Bronchial epithelial cell (primary cell): ENCODE data around the gene HCFC1R1. TPM values are rescaled to one million over a fixed set of nuclear protein-coding genes. Genes with fewer than 3 reads are reported as not detected.

Experiments
- DNase-seq: peaks from one replicate; pipeline ENCODE4 v3.0.0-alpha.2; 2010; ENCODE audit warnings: low read depth
- FAIRE-seq: peaks from 2 replicates; lab custom pipeline; 2011; peaks lifted over from hg19 to GRCh38; lab: Jason Lieb, UNC
- H3K27me3 ChIP-seq: 2 replicates; pipeline ENCODE4 v1.5.1; 2011; ENCODE audit warnings: low read length; ENCODE audit not compliant: control insufficient read depth, insufficient read depth
- H3K36me3 ChIP-seq: 2 replicates; pipeline ENCODE4 v1.5.1; 2011; ENCODE audit warnings: low read length; ENCODE audit not compliant: control insufficient read depth, insufficient read depth
- H3K4me3 ChIP-seq: 2 replicates; pipeline ENCODE4 v1.5.1; 2011; ENCODE audit warnings: mild to moderate bottlenecking, low read depth, low read length, control low read depth
- CTCF ChIP-seq: IDR thresholded peaks from 2 replicates; pipeline ENCODE4 v1.5.1; 2011; ENCODE audit warnings: mild to moderate bottlenecking, moderate library complexity, low read length, control low read depth, inconsistent platforms; ENCODE audit not compliant: insufficient read depth, severe bottlenecking
- total RNA-seq: library from RNA; depleted of rRNA; stranded (reverse); fragments of >200 nt; gene quantifications from 2 replicates; pipeline ENCODE4 v1.2.1, GENCODE V29; 2014

Gene HCFC1R1
- total RNA-seq, 1 donor from 2014 or later: 1.1 TPM

GRCh38 chr16:2981899-2982250, 41.9 kb downstream of the HCFC1R1 start:
- DNase-seq (no peak), FAIRE-seq (no peak)
- TF ChIP-seq CTCF: no peak
- Histone ChIP-seq H3K27me3 (peaks cover 1% of the 10 kb centered on the region), H3K4me3 (no peak overlapping the region), H3K36me3 (no peaks in the 10 kb centered on the region)

- Histone ChIP-seq H3K4me3 (no peak overlapping the region), H3K36me3 (no peaks in the 10 kb centered on the region), H3K27me3 (no peaks in the 10 kb centered on the region)
- no peak for FAIRE-seq
- DNase-seq: no peak
- TF ChIP-seq CTCF: no peak
Observed at GRCh38 chr16:2981177-2981898, 42.4 kb downstream of the HCFC1R1 start.

- peak within 1 kb of the TSS; percentile 65 for H3K4me3 ChIP-seq
- DNase-seq (peak; percentile 66), FAIRE-seq (no peak)
- H3K27me3 ChIP-seq: no peaks in the 10 kb centered on the region
- no peak for TF ChIP-seq CTCF
- no peaks in the 10 kb centered on the region for H3K36me3 ChIP-seq
Observed at GRCh38 chr16:2980227-2981176, 43.2 kb downstream of the HCFC1R1 start, which contains the start of gene PKMYT1. Gene PKMYT1, minus strand, starts transcription at chr16:2980446. Its CDS starts 789 bp downstream, at chr16:2979657.

GRCh38 chr16:2979669-2980226, 44.0 kb downstream of the HCFC1R1 start:
- H3K4me3 ChIP-seq: peak overlapping the region; percentile 65
- FAIRE-seq (no peak), DNase-seq (no peak)
- no peaks in the 10 kb centered on the region for H3K36me3 ChIP-seq
- TF ChIP-seq CTCF: no peak
- H3K27me3 ChIP-seq: no peaks in the 10 kb centered on the region

- Histone ChIP-seq H3K4me3 (no peak overlapping the region), H3K36me3 (peaks cover under 1% of the 10 kb centered on the region), H3K27me3 (no peaks in the 10 kb centered on the region)
- DNase-seq (no peak), FAIRE-seq (peak; percentile 13)
- no peak for TF ChIP-seq CTCF
Observed at GRCh38 chr16:2977440-2977839, 46.3 kb downstream of the HCFC1R1 start.
